K562 (cell line): Measurements from ENCODE around the gene TAS2R1. TPM values are rescaled to one million over a fixed set of nuclear protein-coding genes. Genes with fewer than 3 reads are reported as not detected.
A peak's percentile ranks its signal among the peaks of the same experiment; 100 is the strongest.

ENCODE experiments used
- ATAC-seq: fragments of 200-7000 bp; cut with Tn5 transposase; 3 replicates; pipeline ENCODE4 v1.9.1; 2020; ENCODE audit warnings: moderate library complexity
- BruUV-seq: library from RNA; stranded (reverse); fragments of 400-500 nt; replicated peaks from 2 replicates; lab custom pipeline; 2021; lab: Mats Ljungman, UMichigan
- CTCF ChIA-PET: fragments of 300-600 bp; formaldehyde crosslinking; extraction: SDS; loops from one replicate; lab custom pipeline; 2021; ENCODE audit warnings: low intra/inter-chr PET ratio; lab: Yijun Ruan, JAX
- POLR2A ChIA-PET: fragments of 300-600, 350-650 bp; sonication (Branson Sonifier 250); formaldehyde crosslinking; extraction: SDS; loops from one replicate; lab custom pipeline; 2021; ENCODE audit warnings: antibody characterized with exemption, inconsistent platforms; lab: Yijun Ruan, JAX
- DNase-seq, 4 experiments: peaks; one replicate each; pipeline versions ENCODE4 v3.0.0 to v3.0.0-alpha.2; 2011 to 2018; ENCODE audit warnings: low spot score in 3 of 4, mixed read lengths in 3 of 4; ENCODE audit errors: extremely low read depth in 1 of 4
- FAIRE-seq: peaks from 2 replicates; lab custom pipeline; 2011; peaks lifted over from hg19 to GRCh38; lab: Jason Lieb, UNC
- H2AFZ ChIP-seq: 2 replicates; pipeline ENCODE4 v1.6.0; 2011; ENCODE audit warnings: low read depth, low read length, control low read depth, inconsistent platforms
- H3K27ac ChIP-seq: fragments of 200-600 bp; 3 replicates; pipeline ENCODE4 v1.8.0; 2011; ENCODE audit warnings: low read depth, mild to moderate bottlenecking, control low read depth, inconsistent platforms, low read length, moderate library complexity, mixed read lengths; ENCODE audit errors: extremely low read depth
- H3K27me3 ChIP-seq, 2 experiments: fragments of 300-600 bp in 1 of 2; 2 replicates in 1 of 2; 3 replicates in 1 of 2; pipeline versions ENCODE4 v1.6.0 to v1.8.0; 2011; ENCODE audit warnings: inconsistent platforms in 2 of 2, low read length in 2 of 2, mild to moderate bottlenecking in 1 of 2, mixed read lengths in 1 of 2, moderate library complexity in 1 of 2; ENCODE audit not compliant: control insufficient read depth in 2 of 2, insufficient read depth in 2 of 2
- H3K36me3 ChIP-seq: fragments of 300-600 bp; 3 replicates; pipeline ENCODE4 v1.8.0; 2011; ENCODE audit warnings: mild to moderate bottlenecking, low read length, inconsistent platforms; ENCODE audit not compliant: control insufficient read depth, insufficient read depth
- H3K4me1 ChIP-seq, 2 experiments: fragments of 200-600 bp in 1 of 2; replicated peaks in 1 of 2; 2 replicates in 1 of 2; 3 replicates in 1 of 2; pipeline versions ENCODE4 v1.5.1 to v1.8.0; 2011; ENCODE audit warnings: inconsistent platforms in 2 of 2, low read length in 2 of 2, mild to moderate bottlenecking in 1 of 2, mixed read lengths in 1 of 2, moderate library complexity in 1 of 2; ENCODE audit not compliant: control insufficient read depth in 2 of 2, insufficient read depth in 2 of 2
- H3K4me2 ChIP-seq: 2 replicates; pipeline ENCODE4 v1.6.1; 2011; ENCODE audit warnings: low read length, control low read depth, inconsistent platforms, mixed read lengths; ENCODE audit not compliant: insufficient read depth
- H3K4me3 ChIP-seq: fragments of 200-600 bp; sonication (generic), shearing (Covaris generic); 2 replicates; pipeline ENCODE4 v1.5.1; 2016; ENCODE audit warnings: control low read depth, inconsistent platforms
- H3K79me2 ChIP-seq: fragments of 200-600 bp; 3 replicates; pipeline ENCODE4 v1.8.0; 2011; ENCODE audit warnings: low read length, inconsistent platforms; ENCODE audit not compliant: control insufficient read depth, insufficient read depth
- H3K9ac ChIP-seq, 2 experiments: 2 replicates each; pipeline versions ENCODE4 v1.6.0 to v1.6.1; 2011; ENCODE audit warnings: low read depth in 2 of 2, low read length in 2 of 2, control low read depth in 1 of 2, inconsistent platforms in 1 of 2, mild to moderate bottlenecking in 1 of 2, mixed read lengths in 1 of 2; ENCODE audit not compliant: insufficient read depth in 1 of 2
- H3K9me1 ChIP-seq: one replicate; pipeline ENCODE4 v1.6.0; 2011; ENCODE audit warnings: inconsistent platforms, mild to moderate bottlenecking, low read length, moderate library complexity; ENCODE audit not compliant: control insufficient read depth, insufficient read depth
- H3K9me3 ChIP-seq: replicated peaks from 2 replicates; pipeline ENCODE4 v1.5.1; 2011; ENCODE audit warnings: low read depth, low read length, inconsistent platforms; ENCODE audit not compliant: control insufficient read depth, insufficient read depth
- H4K20me1 ChIP-seq: replicated peaks from 2 replicates; pipeline ENCODE4 v1.6.1; 2011; ENCODE audit warnings: low read length, inconsistent platforms, mixed read lengths; ENCODE audit not compliant: control insufficient read depth, insufficient read depth
- CBFA2T3 ChIP-seq: fragments of 450-650 bp; IDR thresholded peaks from 2 replicates; pipeline ENCODE4 v1.6.1; 2017
- CEBPG ChIP-seq, 3 experiments: fragments of 200-800 bp in 1 of 3; sonication (Bioruptor generic) in 1 of 3; sonication (generic) in 1 of 3; formaldehyde crosslinking in 1 of 3; IDR thresholded peaks in 2 of 3; conservative IDR thresholded peaks in 1 of 3; 2 replicates each; pipeline versions ENCODE4 v1.6.1 to v1.8.0; 2016 to 2022; ENCODE audit warnings: missing compliant biosample characterization in 2 of 3, missing genetic modification characterization in 2 of 3, mild to moderate bottlenecking in 1 of 3, missing genetic modification reagents in 1 of 3
- DLX4 ChIP-seq: fragments of 250-450 bp; sonication (Bioruptor Pico); IDR thresholded peaks from 2 replicates; pipeline ENCODE4 v1.6.1; 2021; ENCODE audit warnings: mild to moderate bottlenecking
- HDAC6 ChIP-seq: IDR thresholded peaks from 2 replicates; pipeline ENCODE4 v1.6.1; 2012; ENCODE audit warnings: low read depth, mild to moderate bottlenecking, control low read depth, inconsistent platforms, low read length, moderate library complexity
- OTX1 ChIP-seq: fragments of 450-650 bp; formaldehyde crosslinking; IDR thresholded peaks from 2 replicates; pipeline ENCODE4 v1.4.0; 2022; ENCODE audit warnings: mild to moderate bottlenecking
- SMARCE1 ChIP-seq: fragments of 450-650 bp; IDR thresholded peaks from 2 replicates; pipeline ENCODE4 v1.7.1; 2016; ENCODE audit warnings: mild to moderate bottlenecking
- ZC3H8 ChIP-seq: fragments of 450-650 bp; IDR thresholded peaks from 2 replicates; pipeline ENCODE4 v1.6.1; 2017
- ZFP91 ChIP-seq: sonication (generic); formaldehyde crosslinking; IDR thresholded peaks from 2 replicates; pipeline ENCODE4 v1.8.0; 2022; ENCODE audit warnings: mild to moderate bottlenecking, missing genetic modification reagents
- ZNF592 ChIP-seq: fragments of 450-650 bp; IDR thresholded peaks from 2 replicates; pipeline ENCODE4 v1.6.1; 2017; ENCODE audit warnings: antibody characterized with exemption, mild to moderate bottlenecking
- WGBS: fragments of 100-300 bp; shearing (Covaris generic); methylation state at CpG from one replicate; pipeline ENCODE4 v1.1.6; 2016; ENCODE audit warnings: low coverage, mixed read lengths; ENCODE audit not compliant: insufficient coverage; ENCODE audit errors: missing lambda C conversion rate; 5-methylcytosine and 5-hydroxymethylcytosine counted together
- in situ Hi-C: fragments of 300-500 bp; cut with MboI; formaldehyde crosslinking; loops from 4 replicates; pipeline ENCODE4 v1.15.0; 2018; ENCODE audit warnings: inconsistent platforms, mixed read lengths
- intact Hi-C: fragments of 100-400 bp; cut with micrococcal nuclease; formaldehyde crosslinking; loops from 2 replicates; pipeline ENCODE4 v1.14.2; 2022
- polyA plus RNA-seq, 8 experiments: library from polyadenylated mRNA; depleted of rRNA in 4 of 8; stranded (reverse) in 5 of 8; unstranded in 3 of 8; fragments of >200 nt; fragmentation: Nextera tagmentation in 2 of 8; fragmentation: Illumina TruSeq in 1 of 8; extraction: Ambion mirVana in 2 of 8; extraction: Trizol in 1 of 8; gene quantifications; 2 replicates each; pipeline versions ENCODE4 v1.2.1 to v1.2.3, GENCODE V29; 2011 to 2014; ENCODE audit warnings: inconsistent platforms in 1 of 8, missing spikeins in 1 of 8
- total RNA-seq, 7 experiments: library from RNA; depleted of rRNA in 6 of 7; stranded (reverse); fragments of >200 nt in 6 of 7; fragmentation: Illumina TruSeq in 2 of 7; extraction: Trizol in 2 of 7; gene quantifications; 2 replicates each; pipeline versions ENCODE4 v1.2.1 to v1.2.3, GENCODE V29; 2011 to 2021; ENCODE audit warnings: low replicate concordance in 1 of 7

Gene TAS2R1
- total and polyA plus RNA-seq, 9 of the 15 experiments (the other 6 are each of a cell fraction or from before 2014, with no cell fraction given) = not detected

- H3K9me1 ChIP-seq = no peaks in the 10 kb centered on the region
- BruUV-seq = no TSS peak
- H3K4me3 ChIP-seq = no peak overlapping the region
- CTCF ChIA-PET = no interaction called here
- H2AFZ ChIP-seq = no peak overlapping the region
- TF ChIP-seq OTX1 (CRISPR knock-in tag) (no peak), ZC3H8 (no peak), CEBPG (CRISPR knock-in tag; IDR thresholded peaks at IDR 0.05) (no peak), CEBPG (tag; conservative IDR thresholded peaks at IDR 0.05 in 1 of 2, IDR thresholded peaks at IDR 0.05 in 1 of 2) (no peak)
- TF ChIP-seq, all 486 proteins: peak for 0
- no peak overlapping the region for H3K9ac ChIP-seq
- H3K4me2 ChIP-seq = no peak overlapping the region
- no peaks in the 10 kb centered on the region for H3K27me3 ChIP-seq
- DNase-seq (no peak), ATAC-seq (no peak), FAIRE-seq (no peak)
- in situ Hi-C loops = no loop called here
- H3K36me3 ChIP-seq = no peaks in the 10 kb centered on the region
- no peak overlapping the region for H3K27ac ChIP-seq
- no peaks in the 10 kb centered on the region for H3K79me2 ChIP-seq
- H3K4me1 ChIP-seq = no peaks in the 10 kb centered on the region
- POLR2A ChIA-PET = no interaction called here
- no peaks in the 10 kb centered on the region for H4K20me1 ChIP-seq
- H3K9me3 ChIP-seq = no peaks in the 10 kb centered on the region
- intact Hi-C loops = no loop called here
Observed at GRCh38 chr5:9654886-9655285, 24.7 kb upstream of the TAS2R1 start.

- FAIRE-seq (no peak), ATAC-seq (peak; percentile 45; the same call in 1 of the 3 replicates), DNase-seq (peak in 1 of 4 experiments; percentile 27)
- Histone ChIP-seq H3K36me3 (no peaks in the 10 kb centered on the region), H3K79me2 (no peaks in the 10 kb centered on the region), H3K4me3 (no peak overlapping the region), H2AFZ (no peak overlapping the region), H3K4me1 (no peaks in the 10 kb centered on the region), H3K4me2 (no peak overlapping the region), H4K20me1 (no peaks in the 10 kb centered on the region), H3K9me1 (no peaks in the 10 kb centered on the region), H3K27ac (no peak overlapping the region), H3K27me3 (no peaks in the 10 kb centered on the region), H3K9me3 (no peaks in the 10 kb centered on the region), H3K9ac (no peak overlapping the region)
- ChIA-PET POLR2A (no interaction called here), CTCF (no interaction called here)
- intact Hi-C loops = no loop called here
- no TSS peak for BruUV-seq
- in situ Hi-C loops = no loop called here
- 0% methylated on average over 2 of the region's 2 CpGs for whole genome bisulfite sequencing
- TF ChIP-seq ZNF592 (no peak), HDAC6 (no peak), DLX4 (CRISPR knock-in tag) (no peak), SMARCE1 (no peak), CBFA2T3 (peak; percentile 38), ZFP91 (CRISPR knock-in tag) (no peak)
Observed at GRCh38 chr5:9653811-9654210, 23.7 kb upstream of the TAS2R1 start.
